Stimulated activated naive B cell treated with anti-CD40 and anti-IgM and Interleukin-4, amounts not matched to agents 10 μg/mL and 1 μg/mL and 100 μg/mL, for 72 hours (primary cell): ENCODE results near the gene PSG5.
"Not testable (repeated sequence)": the region's sequence is repeated elsewhere in the genome, so short reads cannot be mapped to it uniquely, and the experiment has no call there.

ENCODE experiments used
- ATAC-seq, 2 donors: fragments of 150-1000 bp; cut with Tn5 transposase; replicated peaks; 2 replicates each; pipeline ENCODE4 v1.10.0; 2021; ENCODE audit warnings: moderate library complexity in 1 of 2
- DNase-seq: peaks from one replicate; pipeline ENCODE4 v3.0.0; 2021
- H3K27ac Mint-ChIP-seq: one replicate; pipeline ENCODE4 v1.8.0; 2022; ENCODE audit warnings: mild to moderate bottlenecking, mixed read lengths
- H3K27me3 Mint-ChIP-seq, 2 donors: one replicate each; pipeline ENCODE4 v1.8.0; 2022; ENCODE audit warnings: mixed read lengths in 2 of 2
- H3K36me3 Mint-ChIP-seq, 2 donors: one replicate each; pipeline ENCODE4 v1.8.0; 2022; ENCODE audit warnings: mixed read lengths in 2 of 2, mild to moderate bottlenecking in 1 of 2
- H3K4me1 Mint-ChIP-seq, 2 donors: one replicate each; pipeline ENCODE4 v1.8.0; 2022; ENCODE audit warnings: mixed read lengths in 2 of 2, mild to moderate bottlenecking in 1 of 2
- H3K4me3 Mint-ChIP-seq, 2 donors: one replicate each; pipeline ENCODE4 v1.8.0; 2022; ENCODE audit warnings: mild to moderate bottlenecking in 2 of 2, mixed read lengths in 2 of 2, moderate library complexity in 1 of 2
- H3K9me3 Mint-ChIP-seq, 2 donors: one replicate each; pipeline ENCODE4 v1.8.0; 2022; ENCODE audit warnings: mixed read lengths in 2 of 2, mild to moderate bottlenecking in 1 of 2

The PSG5 gene

GRCh38 chr19:43152214-43152613, 34.1 kb downstream of the PSG5 start:
- no peak for DNase-seq

DNA sequence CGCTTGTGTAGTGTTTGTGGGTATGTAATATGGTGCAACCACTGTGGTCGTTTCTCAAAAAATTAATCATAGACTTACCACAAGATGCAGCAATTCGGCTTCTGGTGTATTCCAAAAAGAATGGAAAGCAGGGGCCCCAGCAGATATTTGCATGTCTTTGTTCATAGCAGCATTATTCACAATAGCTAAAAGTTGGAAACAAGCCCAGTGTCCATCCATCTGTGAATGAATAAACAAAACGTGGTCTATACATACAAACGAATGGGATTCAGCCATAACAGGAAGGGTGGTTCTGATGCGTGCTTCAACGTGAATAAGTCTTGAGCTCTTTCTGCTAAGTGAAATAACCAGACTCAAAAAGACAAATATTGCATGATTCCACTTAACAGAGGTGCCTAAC, 36.5 kb downstream of the PSG5 start:
- not testable (repeated sequence) for ATAC-seq, H3K4me3 Mint-ChIP-seq, H3K27ac Mint-ChIP-seq, H3K4me1 Mint-ChIP-seq, H3K36me3 Mint-ChIP-seq, DNase-seq
- Mint-ChIP-seq H3K27me3 (peaks cover 22 to 26% of the 10 kb centered on the region in 2 donors), H3K9me3 (peaks cover 0 to 11% of the 10 kb centered on the region in 2 donors)

More at GRCh38 chr19:43152214-43152613, 34.1 kb downstream of the PSG5 start:
- peaks cover 7 to 10% of the 10 kb centered on the region in 2 donors for H3K27me3 Mint-ChIP-seq
- H3K36me3 Mint-ChIP-seq, result no peaks in the 10 kb centered on the region
- ATAC-seq, result no peak
- H3K9me3 Mint-ChIP-seq, result peaks cover 4 to 11% of the 10 kb centered on the region in 2 donors
- H3K27ac Mint-ChIP-seq, result no peak overlapping the region
- no peak overlapping the region for H3K4me3 Mint-ChIP-seq
- peaks cover 0 to 6% of the 10 kb centered on the region in 2 donors for H3K4me1 Mint-ChIP-seq

- Mint-ChIP-seq H3K27ac (no peak overlapping the region), H3K4me3 (no peak overlapping the region), H3K27me3 (peaks cover 22 to 26% of the 10 kb centered on the region in 2 donors), H3K9me3 (peaks cover 0 to 7% of the 10 kb centered on the region in 2 donors), H3K36me3 (no peaks in the 10 kb centered on the region), H3K4me1 (no peaks in the 10 kb centered on the region)
- ATAC-seq (no peak), DNase-seq (no peak)
Measured at GRCh38 chr19:43148233-43148632, 38.1 kb downstream of the PSG5 start.

GRCh38 chr19:43141763-43142162, 44.6 kb downstream of the PSG5 start:
- H3K4me1 Mint-ChIP-seq, H3K4me3 Mint-ChIP-seq, H3K9me3 Mint-ChIP-seq, H3K36me3 Mint-ChIP-seq, DNase-seq, H3K27ac Mint-ChIP-seq, ATAC-seq: not testable (repeated sequence)
- peaks cover 21% of the 10 kb centered on the region in 2 donors for H3K27me3 Mint-ChIP-seq

DNA sequence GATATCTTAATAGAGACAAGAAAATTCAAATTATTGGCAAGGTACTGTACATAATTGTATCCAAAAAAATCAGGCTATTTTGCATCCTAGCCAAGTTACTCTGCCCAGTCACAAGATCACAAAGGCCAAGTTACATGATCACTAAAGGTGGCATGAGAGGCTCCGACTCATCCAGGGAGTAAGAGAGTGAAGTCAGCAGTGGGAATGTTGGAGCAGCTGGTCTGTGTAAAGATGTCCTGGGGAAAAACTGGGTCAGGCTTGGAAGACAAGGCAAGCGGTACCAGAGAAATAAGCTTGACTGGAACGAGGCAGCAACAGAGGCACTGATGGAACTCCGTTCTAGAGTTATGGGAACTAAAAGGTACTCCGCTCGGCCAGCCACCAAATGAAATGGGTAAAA, 53.6 kb downstream of the PSG5 start:
- H3K27ac Mint-ChIP-seq, result no peak overlapping the region
- no peak for DNase-seq
- H3K27me3 Mint-ChIP-seq, result peaks cover 0 to 5% of the 10 kb centered on the region in 2 donors
- H3K36me3 Mint-ChIP-seq, result no peaks in the 10 kb centered on the region
- no peak overlapping the region for H3K4me3 Mint-ChIP-seq
- ATAC-seq, result no peak
- no peaks in the 10 kb centered on the region for H3K4me1 Mint-ChIP-seq
- H3K9me3 Mint-ChIP-seq, result peaks cover 0 to 3% of the 10 kb centered on the region in 2 donors

- DNase-seq, H3K4me1 Mint-ChIP-seq, H3K27me3 Mint-ChIP-seq: not testable (repeated sequence)
Measured at GRCh38 chr19:43131281-43131842, 55.0 kb downstream of the PSG5 start.

DNA sequence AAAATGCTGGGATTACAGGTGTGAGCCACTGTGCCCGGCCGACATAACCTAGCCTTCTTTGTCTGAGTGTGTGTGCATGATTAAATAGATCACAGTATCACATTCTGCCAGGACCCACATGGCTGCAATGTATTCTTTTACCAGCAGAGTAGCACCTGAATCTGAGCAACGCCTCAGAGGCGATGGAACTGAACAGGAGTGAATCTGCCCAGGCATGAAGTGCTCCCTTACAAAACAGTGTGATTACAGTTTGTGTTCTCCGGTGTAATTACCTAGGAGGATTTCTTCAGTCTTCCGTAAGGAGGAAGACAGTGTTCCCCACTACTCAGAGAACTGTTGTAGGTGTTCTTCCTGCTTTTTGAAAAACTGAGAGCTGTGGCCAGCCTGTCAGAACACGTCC, 57.1 kb downstream of the PSG5 start:
- not testable (repeated sequence) for H3K9me3 Mint-ChIP-seq

More at GRCh38 chr19:43131281-43131842, 55.0 kb downstream of the PSG5 start:
- not testable (repeated sequence) for H3K9me3 Mint-ChIP-seq, H3K4me3 Mint-ChIP-seq, H3K36me3 Mint-ChIP-seq, H3K27ac Mint-ChIP-seq, ATAC-seq

DNA sequence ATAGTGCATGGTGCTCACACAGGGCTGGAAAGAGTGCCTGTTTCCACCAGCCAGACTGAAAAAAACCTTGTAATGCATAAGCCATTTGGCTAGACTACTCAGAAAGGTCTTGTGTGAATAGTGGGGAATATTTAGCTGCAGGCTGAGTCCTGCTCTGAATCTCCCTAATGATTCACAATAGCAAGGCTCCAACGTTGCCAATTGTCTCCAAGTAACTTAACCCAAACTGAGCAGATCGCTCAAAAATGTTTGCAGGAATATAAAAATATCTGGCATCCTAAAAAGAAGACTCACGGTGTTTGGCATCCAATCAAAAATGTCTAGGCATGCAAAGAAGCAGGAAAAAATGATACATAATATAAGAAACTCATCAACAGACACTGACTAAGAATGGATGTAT, 59.0 kb downstream of the PSG5 start:
- not testable (repeated sequence) for DNase-seq

More for the DNA sequence above, 57.1 kb downstream of the PSG5 start:
- not testable (repeated sequence) for ATAC-seq, H3K27me3 Mint-ChIP-seq, H3K4me3 Mint-ChIP-seq, H3K4me1 Mint-ChIP-seq, H3K36me3 Mint-ChIP-seq, DNase-seq, H3K27ac Mint-ChIP-seq

DNA sequence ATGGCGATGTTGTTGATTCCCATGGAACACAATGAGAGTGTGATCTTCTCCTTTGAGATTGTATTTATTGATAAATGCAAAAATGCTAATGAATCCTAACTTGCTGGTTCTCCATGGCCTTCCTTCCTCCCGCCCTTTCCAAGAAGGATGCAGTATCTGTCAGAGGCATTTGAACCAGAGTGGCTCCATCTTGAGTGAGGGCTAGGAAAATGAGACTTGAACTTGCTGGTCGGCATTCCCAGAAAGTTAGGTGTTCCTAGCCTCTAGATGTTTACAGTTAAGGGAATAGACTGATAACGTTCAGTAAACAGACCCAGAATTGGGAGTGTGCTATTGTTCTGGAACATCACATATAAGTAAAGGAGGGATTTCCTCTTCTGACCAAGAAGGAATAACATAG, 59.6 kb downstream of the PSG5 start:
- DNase-seq (no peak), ATAC-seq (no peak)
- Mint-ChIP-seq H3K36me3 (no peaks in the 10 kb centered on the region), H3K4me1 (no peaks in the 10 kb centered on the region), H3K9me3 (peaks cover 0 to 6% of the 10 kb centered on the region in 2 donors), H3K4me3 (no peak overlapping the region), H3K27ac (no peak overlapping the region), H3K27me3 (peaks cover 0 to 12% of the 10 kb centered on the region in 2 donors)

More for the DNA sequence above, 59.0 kb downstream of the PSG5 start:
- not testable (repeated sequence) for ATAC-seq, H3K9me3 Mint-ChIP-seq, H3K4me1 Mint-ChIP-seq, H3K27ac Mint-ChIP-seq, H3K27me3 Mint-ChIP-seq, H3K36me3 Mint-ChIP-seq, H3K4me3 Mint-ChIP-seq

GRCh38 chr19:43124360-43124759, 62.0 kb downstream of the PSG5 start:
- Mint-ChIP-seq H3K27me3 (peaks cover 0 to 9% of the 10 kb centered on the region in 2 donors), H3K27ac (no peak overlapping the region), H3K4me1 (no peaks in the 10 kb centered on the region), H3K4me3 (no peak overlapping the region), H3K36me3 (no peaks in the 10 kb centered on the region), H3K9me3 (peaks cover 0 to 5% of the 10 kb centered on the region in 2 donors)
- DNase-seq (no peak), ATAC-seq (no peak)

DNA sequence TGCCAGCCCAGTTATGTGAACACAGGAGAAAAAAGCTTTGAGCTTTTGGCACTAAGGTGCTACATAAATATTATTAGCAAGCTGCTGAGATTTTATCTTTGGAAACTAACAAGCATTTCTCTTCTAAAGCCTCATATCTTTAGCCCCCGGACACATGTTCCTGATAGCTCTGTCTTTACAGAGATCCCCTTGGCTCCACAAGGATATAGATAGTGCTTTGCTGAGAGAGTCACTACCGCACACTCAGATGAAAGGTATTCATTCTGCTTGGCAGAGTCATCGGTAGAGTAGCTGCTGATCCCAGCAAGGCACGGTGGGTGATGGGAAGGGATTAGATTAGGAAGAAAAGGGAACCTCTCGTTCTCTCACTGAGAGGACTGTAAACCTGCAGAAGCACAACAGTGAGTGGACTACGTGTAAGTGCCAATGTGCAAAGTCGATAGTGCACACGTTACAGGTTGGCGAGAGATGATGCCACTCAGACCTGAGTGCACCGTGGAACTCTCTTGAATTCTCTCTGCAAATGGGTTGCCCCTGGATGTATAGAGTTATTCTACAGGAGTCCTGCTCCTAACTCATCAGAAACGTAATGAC, 65.8 kb downstream of the PSG5 start:
- not testable (repeated sequence) for ATAC-seq, H3K36me3 Mint-ChIP-seq, H3K27ac Mint-ChIP-seq, DNase-seq, H3K9me3 Mint-ChIP-seq, H3K4me3 Mint-ChIP-seq, H3K27me3 Mint-ChIP-seq, H3K4me1 Mint-ChIP-seq

DNA sequence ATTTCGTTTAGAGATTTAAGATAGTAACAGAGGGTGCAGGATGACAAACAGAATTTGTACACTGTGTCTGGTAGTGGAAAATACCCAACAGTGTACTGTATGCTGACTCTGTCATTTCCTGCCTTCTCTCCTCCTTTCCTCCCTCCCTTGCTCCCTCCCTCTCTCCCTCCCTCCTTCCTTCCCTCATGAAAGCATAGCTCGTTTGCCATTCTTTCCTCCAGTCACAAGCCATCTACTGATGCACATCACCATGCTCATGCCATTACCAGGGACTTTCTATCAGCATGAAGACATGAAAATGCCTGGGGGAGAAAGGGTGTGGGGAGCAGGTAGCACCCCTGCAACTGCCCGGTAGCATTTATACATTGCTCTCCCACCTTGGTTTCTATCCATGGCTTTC, 66.8 kb downstream of the PSG5 start:
- ATAC-seq, H3K4me3 Mint-ChIP-seq, H3K27ac Mint-ChIP-seq, H3K36me3 Mint-ChIP-seq, H3K4me1 Mint-ChIP-seq, DNase-seq, H3K27me3 Mint-ChIP-seq: not testable (repeated sequence)
- peaks cover 3 to 11% of the 10 kb centered on the region in 2 donors for H3K9me3 Mint-ChIP-seq
